Fibroblast of mammary gland (primary cell): ENCODE results near the gene ZBED4.
"Not testable (repeated sequence)": the region's sequence is repeated elsewhere in the genome, so short reads cannot be mapped to it uniquely, and the experiment has no call there.

Experiments used
- DNase-seq: peaks from one replicate; pipeline ENCODE4 v3.0.0-alpha.2; 2010; ENCODE audit warnings: low read depth
- H3K4me3 ChIP-seq: 2 replicates; pipeline ENCODE4 v1.5.1; 2011; ENCODE audit warnings: low read depth, mild to moderate bottlenecking, low read length, moderate library complexity; ENCODE audit not compliant: control insufficient read depth
- TF ChIP-seq, protein P1 (sequence below): conservative IDR thresholded peaks from 2 replicates; pipeline ENCODE4 v1.5.1; 2011; ENCODE audit warnings: low read depth, low read length, inconsistent platforms; ENCODE audit not compliant: control insufficient read depth, insufficient read depth

ZBED4 gene

DNA sequence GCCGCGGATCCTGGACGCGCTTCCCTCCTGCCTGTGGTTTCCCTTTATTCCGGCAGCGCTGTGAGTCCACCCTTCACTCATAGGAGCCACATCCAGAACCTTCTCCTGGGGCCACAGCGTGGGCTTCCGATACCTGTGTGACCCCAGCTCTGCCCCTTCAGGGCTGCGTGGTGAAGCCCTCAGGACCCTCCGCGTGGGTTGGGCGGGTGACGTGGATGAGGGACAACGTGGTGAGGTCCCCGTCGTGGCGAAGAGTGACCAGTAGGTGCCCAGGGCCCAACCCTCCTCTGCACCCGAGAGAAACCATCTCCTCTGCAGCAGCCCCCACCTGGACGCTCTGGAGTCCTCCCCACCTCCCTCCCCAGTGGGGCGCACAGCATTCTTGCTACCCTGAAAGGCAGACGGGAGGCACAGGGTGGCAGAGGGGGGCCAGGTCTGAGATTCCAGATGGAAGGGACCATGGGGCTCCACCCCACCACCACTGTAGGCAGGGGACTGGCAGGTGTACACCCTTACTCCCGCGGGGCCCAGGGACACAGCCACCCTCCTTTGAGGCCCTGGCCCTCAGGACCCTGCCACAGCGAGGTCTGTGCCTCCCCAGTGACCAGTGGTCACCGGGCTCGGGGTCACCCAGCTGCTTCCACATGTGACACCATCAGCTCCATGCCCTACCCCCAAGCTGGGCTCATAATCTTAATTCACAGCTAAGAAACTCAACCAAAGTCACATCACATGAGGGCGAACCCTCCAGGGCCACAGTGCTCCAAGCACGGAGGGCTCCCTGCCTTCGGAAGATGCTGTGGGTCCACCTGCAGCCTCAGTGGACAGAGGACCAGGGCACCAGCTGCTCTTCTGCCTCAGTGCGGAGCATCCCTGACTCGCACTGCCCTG is 3.4 kb upstream of the ZBED4 start:
- no peak for DNase-seq
- no peak overlapping the region for H3K4me3 ChIP-seq
- TF ChIP-seq, protein P1, sequence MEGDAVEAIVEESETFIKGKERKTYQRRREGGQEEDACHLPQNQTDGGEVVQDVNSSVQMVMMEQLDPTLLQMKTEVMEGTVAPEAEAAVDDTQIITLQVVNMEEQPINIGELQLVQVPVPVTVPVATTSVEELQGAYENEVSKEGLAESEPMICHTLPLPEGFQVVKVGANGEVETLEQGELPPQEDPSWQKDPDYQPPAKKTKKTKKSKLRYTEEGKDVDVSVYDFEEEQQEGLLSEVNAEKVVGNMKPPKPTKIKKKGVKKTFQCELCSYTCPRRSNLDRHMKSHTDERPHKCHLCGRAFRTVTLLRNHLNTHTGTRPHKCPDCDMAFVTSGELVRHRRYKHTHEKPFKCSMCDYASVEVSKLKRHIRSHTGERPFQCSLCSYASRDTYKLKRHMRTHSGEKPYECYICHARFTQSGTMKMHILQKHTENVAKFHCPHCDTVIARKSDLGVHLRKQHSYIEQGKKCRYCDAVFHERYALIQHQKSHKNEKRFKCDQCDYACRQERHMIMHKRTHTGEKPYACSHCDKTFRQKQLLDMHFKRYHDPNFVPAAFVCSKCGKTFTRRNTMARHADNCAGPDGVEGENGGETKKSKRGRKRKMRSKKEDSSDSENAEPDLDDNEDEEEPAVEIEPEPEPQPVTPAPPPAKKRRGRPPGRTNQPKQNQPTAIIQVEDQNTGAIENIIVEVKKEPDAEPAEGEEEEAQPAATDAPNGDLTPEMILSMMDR: no peak

DNA sequence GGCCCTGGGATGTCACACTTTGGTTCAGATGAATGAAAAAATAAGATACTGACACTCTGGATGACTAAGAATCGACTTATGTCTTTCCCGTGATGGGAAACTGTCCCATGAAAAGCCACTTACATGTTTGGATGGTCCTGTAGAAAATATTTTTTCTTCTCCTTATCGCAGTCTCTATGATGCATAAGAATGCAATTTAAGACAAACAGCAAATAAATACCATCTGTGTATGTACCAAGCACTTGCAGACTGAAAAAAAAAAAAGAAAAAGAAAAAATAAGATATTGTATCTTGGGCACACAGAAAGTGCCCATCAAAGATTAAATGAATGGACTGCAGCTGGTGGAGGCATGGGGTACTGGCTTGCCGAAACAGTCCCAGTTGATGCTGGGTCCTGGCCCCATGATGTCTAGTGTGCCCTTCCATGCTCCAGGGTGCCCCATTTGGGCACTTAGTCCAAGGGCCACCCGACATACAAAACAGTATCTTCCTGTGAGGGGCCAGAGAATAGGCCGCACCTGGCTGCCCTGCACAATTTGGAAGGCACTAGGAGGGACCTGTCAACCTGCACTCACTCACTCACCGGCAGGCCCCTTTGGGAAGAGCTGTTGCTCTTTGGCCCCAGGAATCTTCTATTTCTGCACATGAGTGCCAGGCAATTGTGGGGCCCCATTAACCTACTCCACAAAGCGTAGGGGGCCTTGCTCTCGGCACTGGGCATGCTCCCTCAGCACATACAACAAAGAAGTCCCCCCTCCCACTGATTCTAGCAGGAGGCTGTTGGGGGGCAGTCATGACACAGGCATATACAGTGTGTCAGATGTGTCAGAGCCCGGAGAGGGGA is 2.5 kb upstream of the ZBED4 start:
- TF ChIP-seq, protein P1: no peak
- no peak overlapping the region for H3K4me3 ChIP-seq
- DNase-seq: no peak

DNA sequence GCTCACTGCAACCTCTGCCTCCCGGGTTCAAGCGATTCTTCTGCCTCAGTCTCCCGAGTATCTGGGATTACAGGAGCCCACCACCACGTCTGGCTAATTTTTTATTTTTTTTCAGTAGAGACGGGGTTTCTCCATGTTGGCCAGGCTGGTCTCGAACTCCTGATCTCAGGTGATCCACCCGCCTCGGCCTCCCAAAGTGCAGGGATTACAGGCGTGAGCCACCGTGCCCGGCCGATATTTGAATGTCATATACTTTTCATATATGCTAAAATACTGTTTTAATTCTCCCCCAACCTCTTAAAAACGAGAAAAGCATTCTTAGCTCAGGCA is 1.1 kb upstream of the ZBED4 start:
- DNase-seq: not testable (repeated sequence)
- peak overlapping the region; percentile 56 for H3K4me3 ChIP-seq

DNA sequence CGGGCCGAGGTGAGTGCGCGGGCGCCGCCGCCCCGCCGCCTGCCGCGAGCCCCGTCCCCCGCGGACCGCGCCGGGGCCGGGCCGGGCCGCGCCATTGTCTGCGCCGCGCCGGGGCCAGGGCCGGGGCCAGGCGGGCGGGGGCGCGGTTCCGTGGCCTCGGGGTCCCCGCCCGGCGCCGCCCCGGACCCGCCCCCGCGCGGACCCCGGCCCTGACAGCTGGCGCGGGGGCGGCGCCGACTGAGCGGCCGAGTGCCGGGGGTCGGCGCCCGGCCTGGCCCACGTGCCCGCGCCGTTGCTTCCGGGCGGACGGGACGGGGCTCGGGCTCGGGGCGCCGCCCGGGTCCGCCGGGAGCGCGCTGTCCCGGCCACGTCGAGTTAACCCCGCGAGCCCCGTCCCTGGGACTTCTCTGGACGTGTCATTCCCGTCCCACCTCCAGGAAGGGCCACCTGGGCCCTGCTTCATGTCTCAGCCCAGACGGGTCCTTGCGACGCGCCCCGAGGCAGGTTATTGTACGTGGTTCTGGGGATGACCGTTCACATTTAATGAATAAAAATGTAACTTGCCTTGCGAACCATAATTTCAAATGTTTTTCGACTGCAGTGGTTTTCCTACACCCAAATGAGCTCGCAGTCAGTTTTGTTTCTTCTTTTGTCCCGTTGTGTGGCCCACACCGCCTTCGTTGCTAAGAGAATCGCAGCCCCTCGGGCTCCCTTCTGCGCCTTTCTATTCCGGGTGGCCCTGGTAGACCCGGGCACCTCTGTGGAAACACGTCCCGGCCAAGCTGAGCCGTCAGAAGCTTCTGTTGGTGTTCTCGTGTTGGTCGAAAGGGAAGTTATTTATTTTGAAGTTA is 562 bp downstream of the ZBED4 start:
- TF ChIP-seq, protein P1: no peak
- H3K4me3 ChIP-seq: peak overlapping the region; percentile 68
- DNase-seq: no peak

DNA sequence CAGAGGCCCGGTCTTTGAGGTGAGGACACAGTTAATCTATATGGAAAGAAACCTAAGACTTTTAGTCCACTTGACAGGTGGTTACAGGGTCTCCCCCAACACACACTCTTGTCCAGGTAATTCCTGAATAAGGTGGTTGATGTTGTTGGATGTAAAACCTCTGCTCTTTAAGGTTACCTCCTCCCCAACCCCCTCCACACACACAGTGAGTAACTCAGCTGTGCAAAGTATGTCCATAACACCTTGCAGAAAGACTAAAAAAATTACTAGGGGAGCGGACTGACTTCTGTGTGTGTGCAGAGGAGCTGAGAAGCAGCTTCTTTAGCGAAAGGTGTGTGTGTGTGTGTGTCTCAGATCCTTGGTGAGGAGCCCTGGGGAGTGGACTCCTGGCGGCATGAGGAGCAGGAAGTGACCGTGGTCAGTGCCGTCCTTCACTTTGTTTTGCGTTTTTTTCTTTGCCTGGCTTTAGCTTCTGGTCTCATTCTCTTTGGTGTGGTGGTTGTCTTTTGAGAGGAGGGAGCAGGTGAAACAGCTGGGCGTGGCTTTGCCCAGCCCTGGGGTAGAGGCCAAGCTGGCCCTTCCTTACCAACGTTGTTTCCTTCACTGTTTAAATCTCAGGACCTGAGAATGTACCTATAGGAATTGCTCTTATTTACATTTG is 1.7 kb downstream of the ZBED4 start:
- TF ChIP-seq, protein P1: no peak
- DNase-seq: peak; percentile 22
- H3K4me3 ChIP-seq: peak overlapping the region; percentile 68

DNA sequence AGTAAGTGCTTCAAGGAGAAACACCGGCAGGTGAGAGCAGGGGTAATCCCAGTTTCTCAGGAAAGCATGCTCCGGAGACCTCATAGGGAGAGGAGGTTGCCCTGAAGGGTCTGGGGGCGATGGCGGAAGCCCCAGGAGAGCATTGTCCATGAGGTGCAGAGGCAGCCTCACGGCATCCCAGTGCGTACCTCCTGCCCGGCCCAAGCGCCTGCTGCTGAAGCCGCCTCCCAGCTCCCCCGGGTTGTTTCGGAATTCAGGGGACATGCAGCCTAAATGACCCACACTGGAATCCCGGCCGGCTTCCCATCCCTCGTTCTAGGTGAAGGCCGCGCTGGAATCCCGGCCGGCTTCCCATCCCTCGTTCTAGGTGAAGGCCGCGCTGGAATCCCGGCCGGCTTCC is 2.7 kb downstream of the ZBED4 start:
- TF ChIP-seq, protein P1: no peak
- no peak overlapping the region for H3K4me3 ChIP-seq
- DNase-seq: no peak
